HCT116 (cell line): Measurements from ENCODE around the gene USP31. TPM values are rescaled to one million over a fixed set of nuclear protein-coding genes. Genes with fewer than 3 reads are reported as not detected.

Experiments used
- ATAC-seq: fragments of 200-7000 bp; cut with Tn5 transposase; 2 replicates; pipeline ENCODE4 v1.9.1; 2020; ENCODE audit warnings: mild to moderate bottlenecking, moderate library complexity
- BruUV-seq: library from RNA; stranded (reverse); fragments of 400-500 nt; replicated peaks from 2 replicates; lab custom pipeline; 2021; lab: Mats Ljungman, UMichigan
- CTCF ChIA-PET: fragments of 300-600 bp; sonication (Branson Sonifier 250); formaldehyde crosslinking; loops from one replicate; lab custom pipeline; 2021; ENCODE audit warnings: antibody characterized with exemption; lab: Charles Lee
- POLR2A ChIA-PET: fragments of 300-600, 350-600 bp; sonication (Branson Sonifier 250); formaldehyde crosslinking; loops from one replicate; lab custom pipeline; 2021; ENCODE audit warnings: antibody characterized with exemption; lab: Charles Lee
- RAD21 ChIA-PET, 2 experiments: fragments of 300-600 bp; sonication (Branson Sonifier 250); formaldehyde crosslinking; loops; one replicate each; lab custom pipeline; 2023; ENCODE audit warnings: low total read pairs in 2 of 2; ENCODE audit not compliant: uncharacterized antibody in 2 of 2, unreplicated experiment in 2 of 2, low non-redundant PET in 1 of 2; lab: Charles Lee
- DNase-seq: peaks from one replicate; pipeline ENCODE4 v3.0.0-alpha.2; 2010; ENCODE audit warnings: low read depth, low spot score
- H2AFZ ChIP-seq: fragments of 200-600 bp; shearing (Covaris generic), sonication (generic); 2 replicates; pipeline ENCODE4 v1.6.1; 2017; ENCODE audit warnings: low read depth, mixed run types, mixed read lengths, antibody characterized with exemption, low read length; ENCODE audit not compliant: poor library complexity, severe bottlenecking
- H3K27ac ChIP-seq: 2 replicates; pipeline ENCODE4 v1.5.1; 2012; ENCODE audit warnings: low read depth, low read length
- H3K27me3 ChIP-seq: fragments of 200-600 bp; sonication (generic); 2 replicates; pipeline ENCODE4 v1.6.1; 2016; ENCODE audit warnings: mixed run types, low read length, mixed read lengths; ENCODE audit not compliant: insufficient read depth
- H3K36me3 ChIP-seq, 2 experiments: fragments of 200-500 bp in 1 of 2; fragments of 200-600 bp in 1 of 2; sonication (Bioruptor generic) in 1 of 2; sonication (generic) in 1 of 2; 2 replicates each; pipeline versions ENCODE4 v1.5.1 to v1.6.1; 2014 to 2016; ENCODE audit warnings: low read length in 2 of 2, inconsistent platforms in 1 of 2, mixed read lengths in 1 of 2, mixed run types in 1 of 2; ENCODE audit not compliant: insufficient read depth in 2 of 2, control insufficient read depth in 1 of 2
- H3K4me1 ChIP-seq, 2 experiments: fragments of 200-600 bp in 1 of 2; sonication (generic) in 1 of 2; 2 replicates each; pipeline versions ENCODE4 v1.5.1 to v1.6.1; 2012 to 2017; ENCODE audit warnings: low read length in 2 of 2, inconsistent platforms in 1 of 2, mild to moderate bottlenecking in 1 of 2, mixed read lengths in 1 of 2, mixed run types in 1 of 2, moderate library complexity in 1 of 2; ENCODE audit not compliant: insufficient read depth in 2 of 2, control insufficient read depth in 1 of 2
- H3K4me2 ChIP-seq: fragments of 200-600 bp; sonication (generic); 2 replicates; pipeline ENCODE4 v1.6.1; 2017; ENCODE audit warnings: mixed run types, low read length, mixed read lengths
- H3K4me3 ChIP-seq, 2 experiments: fragments of 200-600 bp in 1 of 2; sonication (generic) in 1 of 2; replicated peaks in 1 of 2; 2 replicates each; pipeline ENCODE4 v1.5.1; 2011 to 2016; ENCODE audit warnings: low read length in 2 of 2, control low read depth in 1 of 2, low read depth in 1 of 2, mild to moderate bottlenecking in 1 of 2, mixed read lengths in 1 of 2, mixed run types in 1 of 2
- H3K79me2 ChIP-seq: fragments of 200-600 bp; sonication (generic); 2 replicates; pipeline ENCODE4 v1.6.1; 2017; ENCODE audit warnings: mild to moderate bottlenecking, mixed run types, low read length, moderate library complexity, mixed read lengths; ENCODE audit not compliant: insufficient read depth
- H3K9ac ChIP-seq: fragments of 200-600 bp; sonication (generic); 2 replicates; pipeline ENCODE4 v1.6.1; 2016; ENCODE audit warnings: low read length, mixed read lengths
- H3K9me2 ChIP-seq: fragments of 200-600 bp; sonication (generic), shearing (Covaris generic); 2 replicates; pipeline ENCODE4 v1.6.1; 2017; ENCODE audit warnings: mixed run types, mild to moderate bottlenecking, moderate library complexity; ENCODE audit not compliant: insufficient read depth
- H3K9me3 ChIP-seq, 2 experiments: fragments of 200-500 bp in 1 of 2; fragments of 200-600 bp in 1 of 2; sonication (Bioruptor generic) in 1 of 2; sonication (generic) in 1 of 2; 2 replicates each; pipeline ENCODE4 v1.6.1; 2014 to 2017; ENCODE audit warnings: low read length in 2 of 2, mixed read lengths in 2 of 2, inconsistent platforms in 1 of 2, low read depth in 1 of 2, mild to moderate bottlenecking in 1 of 2, mixed run types in 1 of 2, moderate library complexity in 1 of 2; ENCODE audit not compliant: control insufficient read depth in 1 of 2, insufficient read depth in 1 of 2
- H4K20me1 ChIP-seq: fragments of 200-600 bp; sonication (generic), shearing (Covaris generic); 2 replicates; pipeline ENCODE4 v1.6.1; 2017; ENCODE audit warnings: mixed run types, mild to moderate bottlenecking, moderate library complexity; ENCODE audit not compliant: insufficient read depth
- ATF3 ChIP-seq: IDR thresholded peaks from 2 replicates; pipeline ENCODE4 v1.6.1; 2012
- CEBPB ChIP-seq: IDR thresholded peaks from 2 replicates; pipeline ENCODE4 v1.6.1; 2012; ENCODE audit warnings: low read depth
- CTCF ChIP-seq, 3 experiments: fragments of 200-600 bp in 1 of 3; sonication (generic) in 1 of 3; IDR thresholded peaks in 2 of 3; conservative IDR thresholded peaks in 1 of 3; 2 replicates each; pipeline ENCODE4 v1.5.1; 2012 to 2017; ENCODE audit warnings: low read depth in 2 of 3, low read length in 2 of 3, antibody characterized with exemption in 1 of 3, borderline replicate concordance in 1 of 3, control low read depth in 1 of 3, mild to moderate bottlenecking in 1 of 3, mixed read lengths in 1 of 3, mixed run types in 1 of 3, moderate library complexity in 1 of 3; ENCODE audit not compliant: insufficient read depth in 1 of 3
- EGR1 ChIP-seq: IDR thresholded peaks from 2 replicates; pipeline ENCODE4 v1.6.1; 2012; ENCODE audit warnings: low read depth
- ELF1 ChIP-seq: IDR thresholded peaks from 2 replicates; pipeline ENCODE4 v1.6.1; 2012; ENCODE audit warnings: low read depth, borderline replicate concordance
- EZH2 ChIP-seq: fragments of 200-600 bp; sonication (generic); IDR thresholded peaks from 2 replicates; pipeline ENCODE4 v1.6.1; 2017; ENCODE audit warnings: antibody characterized with exemption, mixed run types
- EZH2phosphoT487 ChIP-seq: fragments of 200-600 bp; IDR thresholded peaks from 2 replicates; pipeline ENCODE4 v1.6.1; 2018; ENCODE audit warnings: antibody characterized with exemption, borderline replicate concordance
- FOSL1 ChIP-seq: IDR thresholded peaks from 2 replicates; pipeline ENCODE4 v1.6.1; 2012; ENCODE audit warnings: low read depth
- JUND ChIP-seq: IDR thresholded peaks from 2 replicates; pipeline ENCODE4 v1.6.1; 2012
- MAX ChIP-seq: IDR thresholded peaks from 2 replicates; pipeline ENCODE4 v1.6.1; 2012
- POLR2AphosphoS5 ChIP-seq: IDR thresholded peaks from 2 replicates; pipeline ENCODE4 v1.6.1; 2011; ENCODE audit warnings: mild to moderate bottlenecking, low read depth, low read length, moderate library complexity
- RAD21 ChIP-seq: IDR thresholded peaks from 2 replicates; pipeline ENCODE4 v1.6.1; 2012; ENCODE audit warnings: low read depth, mild to moderate bottlenecking
- REST ChIP-seq: IDR thresholded peaks from 2 replicates; pipeline ENCODE4 v1.6.1; 2012; ENCODE audit warnings: low read depth
- SIN3A ChIP-seq: IDR thresholded peaks from 2 replicates; pipeline ENCODE4 v1.6.1; 2012; ENCODE audit warnings: low read depth
- SP1 ChIP-seq: IDR thresholded peaks from 2 replicates; pipeline ENCODE4 v1.6.1; 2012; ENCODE audit warnings: low read depth
- YY1 ChIP-seq: IDR thresholded peaks from 2 replicates; pipeline ENCODE4 v1.6.1; 2011; ENCODE audit warnings: low read length, low read depth, moderate library complexity, mild to moderate bottlenecking; ENCODE audit not compliant: insufficient replicate concordance; ENCODE audit errors: extremely low read depth
- ZBTB33 ChIP-seq: IDR thresholded peaks from 2 replicates; pipeline ENCODE4 v1.6.1; 2011; ENCODE audit warnings: mild to moderate bottlenecking, low read length, moderate library complexity; ENCODE audit not compliant: insufficient replicate concordance; ENCODE audit errors: extremely low read depth
- ZFX ChIP-seq: fragments of 450-650 bp; IDR thresholded peaks from 2 replicates; pipeline ENCODE4 v1.6.1; 2017
- ZNF274 ChIP-seq: fragments of 200-500 bp; sonication (Bioruptor generic); IDR thresholded peaks from 2 replicates; pipeline ENCODE4 v1.6.1; 2014; ENCODE audit warnings: mild to moderate bottlenecking, low read depth, low read length, inconsistent platforms
- intact Hi-C: fragments of 100-400 bp; cut with micrococcal nuclease; formaldehyde crosslinking; loops from 2 replicates; pipeline ENCODE4 v1.10.0; 2022
- total RNA-seq: library from RNA; stranded (reverse); gene quantifications from one replicate; pipeline ENCODE4 v1.2.1, GENCODE V29; 2021; ENCODE audit not compliant: unreplicated experiment

Gene USP31
- total RNA-seq, 1 experiment from 2014 or later = 12.2 TPM

- no peak overlapping the region for H3K27ac ChIP-seq
- RAD21 ChIA-PET = no interaction called here
- DNase-seq (no peak), ATAC-seq (no peak)
- H3K4me1 ChIP-seq = peaks cover 0 to 4% of the 10 kb centered on the region in 2 experiments; a peak in 2 of 4 replicates
- H4K20me1 ChIP-seq = no peaks in the 10 kb centered on the region
- H3K79me2 ChIP-seq = no peaks in the 10 kb centered on the region
- no peak overlapping the region for H3K9ac ChIP-seq
- intact Hi-C loops = no loop called here
- no peaks in the 10 kb centered on the region for H3K9me2 ChIP-seq
- H3K36me3 ChIP-seq = no peaks in the 10 kb centered on the region
- TF ChIP-seq EZH2phosphoT487 = no peak
- no peak for TF ChIP-seq EGR1
- no peak for TF ChIP-seq SIN3A
- no peak for TF ChIP-seq MAX
- TF ChIP-seq ZFX = no peak
- no peak for TF ChIP-seq SP1
- no peak for TF ChIP-seq CEBPB
- TF ChIP-seq REST = no peak
- TF ChIP-seq RAD21 = no peak
- TF ChIP-seq JUND = no peak
- TF ChIP-seq POLR2AphosphoS5 = no peak
- TF ChIP-seq ELF1 = no peak
- no peak for TF ChIP-seq YY1
- TF ChIP-seq FOSL1 = no peak
- TF ChIP-seq CTCF (IDR thresholded peaks at IDR 0.05 in 2 of 3, conservative IDR thresholded peaks at IDR 0.05 in 1 of 3; ENCODE audit: borderline replicate concordance in 1 of 3, insufficient read depth in 1 of 3, low read depth in 2 of 3, low read length in 2 of 3) = no peak
- TF ChIP-seq EZH2 = no peak
- TF ChIP-seq ZBTB33 = no peak
- TF ChIP-seq ZNF274 = no peak
- no peak for TF ChIP-seq ATF3
- H3K4me2 ChIP-seq = no peak overlapping the region
- BruUV-seq = no TSS peak
- CTCF ChIA-PET = no interaction called here
- POLR2A ChIA-PET = no interaction called here
- H3K4me3 ChIP-seq = no peak overlapping the region
- H3K9me3 ChIP-seq = no peaks in the 10 kb centered on the region
- no peak overlapping the region for H2AFZ ChIP-seq
- H3K27me3 ChIP-seq = no peaks in the 10 kb centered on the region
Observed at GRCh38 chr16:23160082-23160481, 10.8 kb upstream of the USP31 start.
